Measurements from ENCODE around the gene PLPPR3.

DNA sequence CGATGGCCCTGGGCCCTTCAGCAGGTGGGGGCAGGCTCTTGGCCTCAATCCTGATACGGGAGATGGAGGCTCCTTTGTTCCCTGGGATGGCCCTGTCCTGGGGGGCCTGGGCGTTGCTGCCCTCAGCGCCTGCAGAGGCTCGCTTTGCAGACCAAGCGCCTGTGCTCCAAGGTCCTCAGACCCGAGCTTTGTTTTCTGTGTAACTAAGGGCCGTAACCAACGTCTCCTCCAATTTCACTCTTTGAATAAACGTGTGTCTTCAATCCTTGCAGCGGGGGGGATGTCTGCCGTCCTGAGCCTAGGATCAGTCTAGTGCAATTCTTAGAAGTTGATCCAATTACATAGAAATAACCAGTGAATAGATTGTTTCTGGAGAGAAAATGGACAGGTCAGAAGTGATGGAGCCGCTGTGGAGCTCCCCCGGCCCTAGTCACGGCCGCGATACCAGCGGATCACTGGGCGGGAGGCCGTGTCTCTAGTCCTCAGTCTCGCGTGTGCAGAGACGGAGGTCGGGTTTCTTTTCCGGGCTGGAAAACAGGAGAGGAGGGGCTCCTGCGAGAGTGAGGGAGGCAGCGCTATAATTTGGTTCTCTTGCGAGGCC, 19.2 kb downstream of the PLPPR3 start:
- TF ChIP-seq CTCF (IDR thresholded peaks at IDR 0.05) (no peak), POLR2A (IDR thresholded peaks at IDR 0.05) (no peak), POLR2AphosphoS5 (IDR thresholded peaks at IDR 0.05) (no peak)
